ENCODE measurements around the gene UBA6.

Gene UBA6

GRCh38 chr4:67568820-67569219, 132.1 kb downstream of the UBA6 start:
- no peaks in the 10 kb centered on the region for H3K9me3 ChIP-seq (ENCODE audit: control insufficient read depth, insufficient read depth, low read length)
- H3K4me1 ChIP-seq (ENCODE audit: insufficient read depth, low read length) = no peaks in the 10 kb centered on the region
- H3K9ac ChIP-seq (ENCODE audit: low read depth, low read length) = no peak overlapping the region
- no peaks in the 10 kb centered on the region for H3K36me3 ChIP-seq (ENCODE audit: insufficient read depth, low read length)

- no peaks in the 10 kb centered on the region for H3K36me3 ChIP-seq (ENCODE audit: insufficient read depth, low read length)
- H3K9ac ChIP-seq (ENCODE audit: low read depth, low read length) = no peak overlapping the region
- no peaks in the 10 kb centered on the region for H3K9me3 ChIP-seq (ENCODE audit: control insufficient read depth, insufficient read depth, low read length)
- no peaks in the 10 kb centered on the region for H3K4me1 ChIP-seq (ENCODE audit: insufficient read depth, low read length)
Observed at GRCh38 chr4:67566335-67566734, 134.6 kb downstream of the UBA6 start.

DNA sequence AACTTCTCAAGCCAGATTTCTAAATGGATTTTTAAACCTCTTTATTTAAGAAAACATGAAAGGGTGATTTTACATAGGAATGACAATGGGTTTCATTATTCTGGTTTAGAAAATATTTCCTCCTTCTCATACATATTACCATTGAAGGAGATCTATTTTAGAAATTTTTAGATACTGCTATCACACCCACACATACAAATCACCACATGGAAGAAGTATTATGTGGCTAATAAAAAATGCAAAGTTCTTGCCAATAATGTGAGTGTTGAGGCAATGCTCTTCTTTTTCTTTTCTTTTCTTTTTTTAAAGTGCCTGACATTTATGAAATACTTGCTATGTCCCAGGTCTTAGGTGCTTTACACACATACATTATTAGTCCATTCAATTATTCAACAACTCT, 135.7 kb downstream of the UBA6 start:
- H3K36me3 ChIP-seq (ENCODE audit: insufficient read depth, low read length) = no peaks in the 10 kb centered on the region
- no peaks in the 10 kb centered on the region for H3K4me1 ChIP-seq (ENCODE audit: insufficient read depth, low read length)

More for the DNA sequence above, 135.7 kb downstream of the UBA6 start:
- no peak overlapping the region for H3K9ac ChIP-seq (ENCODE audit: low read depth, low read length)
- no peaks in the 10 kb centered on the region for H3K9me3 ChIP-seq (ENCODE audit: control insufficient read depth, insufficient read depth, low read length)
